ENCODE measurements around the gene F11.
"Not testable (repeated sequence)": the region's sequence is repeated elsewhere in the genome, so short reads cannot be mapped to it uniquely, and the experiment has no call there.

The F11 gene

DNA sequence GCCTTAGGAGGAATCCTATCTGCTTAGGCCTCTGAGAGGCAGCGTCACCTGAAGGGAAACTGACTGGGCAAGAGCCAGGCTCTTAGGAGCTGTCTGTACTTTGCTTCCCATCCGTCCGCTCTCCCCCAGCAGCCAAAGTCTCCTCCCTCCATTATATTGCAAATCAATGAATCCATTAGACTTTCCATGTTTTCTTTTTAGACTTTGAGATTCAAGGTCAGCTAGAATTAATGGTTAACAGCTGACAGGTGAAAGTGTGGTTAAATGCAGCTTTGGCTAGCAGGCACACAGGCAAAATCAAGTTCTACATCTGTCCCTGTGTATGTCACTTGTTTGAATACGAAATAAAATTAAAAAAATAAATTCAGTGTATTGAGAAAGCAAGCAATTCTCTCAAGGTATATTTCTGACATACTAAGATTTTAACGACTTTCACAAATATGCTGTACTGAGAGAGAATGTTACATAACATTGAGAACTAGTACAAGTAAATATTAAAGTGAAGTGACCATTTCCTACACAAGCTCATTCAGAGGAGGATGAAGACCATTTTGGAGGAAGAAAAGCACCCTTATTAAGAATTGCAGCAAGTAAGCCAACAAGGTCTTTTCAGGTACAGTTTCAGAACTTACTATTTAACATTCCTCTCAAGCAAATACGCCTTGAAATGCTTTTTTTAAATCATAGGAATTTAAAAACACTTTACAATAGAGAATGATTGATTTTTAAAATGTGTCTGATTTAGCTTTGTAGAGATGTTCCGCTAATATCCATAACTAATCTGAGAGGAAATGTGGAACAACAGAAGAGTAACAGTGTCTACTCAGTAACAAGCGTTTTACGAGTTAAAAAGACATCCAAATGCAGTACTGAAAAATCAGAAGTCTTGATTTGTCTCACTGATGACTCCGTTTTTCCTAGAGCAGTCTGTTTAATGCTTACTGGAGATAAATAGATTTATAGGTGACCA, at the start of gene F11:
Gene F11 (plus strand): TSS at position 507 of the 970 bp plus-strand sequence. CDS start 948 bp downstream, outside the sequence.
- no peak for DNase-seq (ENCODE audit: low read depth in 2 of 3, low spot score in 2 of 3)

DNA sequence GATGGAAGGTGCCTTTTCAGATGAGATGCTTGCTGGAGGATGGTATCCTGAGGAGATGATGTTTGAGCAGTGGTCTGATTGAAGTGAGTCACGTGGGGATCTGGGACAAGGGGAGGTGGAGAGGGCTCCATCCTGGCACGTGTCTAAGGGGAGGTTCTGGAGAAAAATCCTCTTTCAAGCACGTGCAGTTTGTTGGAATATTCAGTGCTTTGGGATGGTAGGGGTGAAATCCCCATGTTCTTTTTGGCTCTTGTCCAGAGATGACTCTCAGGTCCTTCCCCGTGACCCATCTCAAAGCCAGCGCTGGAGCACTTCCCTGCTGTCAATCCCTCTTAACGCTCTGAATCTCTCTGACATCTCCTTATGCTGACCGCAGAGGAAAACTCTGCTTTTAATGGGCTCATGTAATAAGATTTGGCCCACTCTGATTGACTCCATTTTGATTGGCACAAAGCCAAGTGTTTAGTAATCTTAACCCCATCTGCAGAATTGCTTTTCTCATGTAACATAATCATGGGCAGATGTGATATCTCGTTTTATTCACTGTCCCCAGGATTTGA, 49.4 kb upstream of the F11 start:
- no peak for DNase-seq (ENCODE audit: low read depth in 2 of 3, low spot score in 2 of 3)

DNA sequence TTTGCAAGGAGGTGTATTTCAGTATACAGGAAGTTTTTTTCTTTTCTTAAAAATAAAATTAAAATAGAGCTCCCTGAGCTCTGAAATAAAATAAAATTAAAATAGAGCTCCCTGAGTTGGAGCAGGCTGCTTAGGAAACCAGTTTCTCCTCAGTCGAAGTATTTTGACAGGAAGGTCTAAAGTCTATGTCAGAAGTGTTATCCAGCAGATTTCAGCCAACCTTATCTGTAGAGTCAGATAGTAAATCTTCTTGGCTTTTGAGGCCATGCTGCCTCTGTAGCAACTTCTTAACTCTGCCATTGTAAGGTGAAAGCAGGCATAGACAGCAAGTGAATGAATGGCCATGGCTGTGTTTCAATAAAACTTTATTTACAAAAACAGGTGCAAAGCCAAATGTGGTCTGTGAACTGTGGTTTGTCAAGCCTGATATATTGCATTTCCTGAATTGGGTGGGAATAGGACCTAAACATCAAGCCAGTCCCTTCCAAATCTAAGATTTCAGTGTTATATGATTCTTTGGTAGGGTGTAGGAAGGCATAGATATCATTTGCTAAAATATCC, 48.2 kb upstream of the F11 start:
- DNase-seq (ENCODE audit: low read depth in 2 of 3, low spot score in 2 of 3): no peak

DNA sequence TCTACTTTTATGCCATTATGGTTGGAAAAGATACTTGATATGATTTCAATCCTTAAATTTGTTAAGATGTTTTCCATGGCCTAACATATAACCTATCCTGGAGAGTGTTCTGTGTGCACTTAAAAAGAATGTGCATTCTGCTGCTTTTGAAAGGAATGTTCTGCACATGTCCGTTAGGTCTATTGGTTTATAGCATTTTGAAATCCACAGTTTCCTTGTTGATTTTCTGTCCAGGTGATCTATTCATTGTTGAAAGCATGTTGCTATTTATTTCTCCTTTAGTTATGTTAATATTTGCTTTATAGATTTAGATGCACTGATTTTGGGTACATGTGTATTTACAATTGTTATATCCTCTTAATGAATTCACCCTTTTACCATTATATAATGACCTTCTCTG, 44.4 kb upstream of the F11 start:
- no peak for DNase-seq (ENCODE audit: low read depth in 2 of 3, low spot score in 2 of 3)

DNA sequence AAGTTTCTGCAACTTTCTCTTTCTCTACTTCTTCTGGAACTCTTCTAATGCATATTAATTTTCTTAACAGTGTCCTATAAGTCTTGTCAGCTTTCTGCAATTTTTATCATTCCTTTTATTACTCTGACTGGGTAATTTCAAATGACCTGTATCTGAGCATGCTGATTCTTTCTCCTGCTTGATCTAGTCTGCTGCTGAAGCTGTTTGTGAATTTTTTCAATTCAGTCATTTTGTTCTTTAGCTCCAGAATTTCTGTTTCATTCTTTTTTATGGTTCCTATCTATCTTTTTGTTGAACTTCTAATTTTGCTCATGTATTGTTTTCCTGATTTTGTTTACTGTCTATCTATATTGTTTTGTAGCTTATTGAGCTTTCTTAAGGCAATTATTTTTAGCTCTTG, 40.1 kb upstream of the F11 start:
- DNase-seq (ENCODE audit: low read depth in 2 of 3, low spot score in 2 of 3): no peak

DNA sequence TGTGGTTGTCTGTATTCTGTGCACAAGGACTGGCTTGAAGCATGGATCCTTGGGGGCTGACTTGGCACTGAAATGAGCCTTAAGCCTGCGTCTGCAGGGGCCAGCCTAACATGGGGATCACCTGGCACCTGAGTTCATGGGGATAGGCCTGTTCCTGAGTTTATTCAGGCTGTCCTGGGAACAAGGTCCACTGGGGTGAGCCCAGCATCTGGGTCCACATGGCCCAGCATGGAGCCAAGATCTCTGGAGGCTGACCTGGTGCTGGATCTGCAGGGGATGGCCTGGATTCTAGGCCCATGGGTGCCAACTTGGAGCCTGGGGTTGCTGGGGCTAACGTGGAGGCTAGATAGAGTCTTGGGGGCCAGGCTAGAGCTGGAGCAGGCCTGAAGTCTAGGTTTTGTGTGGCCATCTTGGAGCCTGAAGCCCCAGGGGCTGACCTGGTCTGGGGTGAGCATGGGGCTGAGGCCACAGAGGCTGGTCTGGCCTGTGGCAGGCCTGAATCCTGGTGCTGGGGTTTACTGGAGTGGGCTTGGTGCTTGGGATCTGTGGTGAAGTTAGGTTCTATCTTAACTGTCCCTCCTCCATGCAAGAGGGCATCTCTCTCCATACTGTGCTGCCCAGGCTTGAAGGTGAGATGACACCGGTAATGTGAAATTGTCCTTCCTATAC, 39.3 kb upstream of the F11 start:
- no peak for DNase-seq (ENCODE audit: low read depth in 2 of 3, low spot score in 2 of 3)

DNA sequence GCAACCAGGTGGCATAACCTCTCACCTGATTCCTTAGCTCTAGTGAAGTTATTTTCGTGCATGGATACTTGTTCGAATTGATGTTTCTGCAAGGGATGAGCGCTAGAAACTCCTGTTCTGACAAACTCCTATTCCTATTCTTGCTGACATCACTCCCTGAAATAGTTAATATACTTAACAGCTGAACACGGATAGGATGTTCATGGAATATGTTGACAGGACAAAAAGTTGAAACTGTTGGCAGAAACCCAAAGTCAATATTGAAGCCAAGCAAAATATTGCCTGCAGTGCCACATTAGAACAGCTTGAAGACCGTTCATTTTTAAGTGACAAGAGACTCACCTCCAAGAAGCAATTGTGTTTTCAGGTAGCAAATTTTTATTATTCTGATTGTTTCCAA, 38.8 kb upstream of the F11 start, which contains the start of gene KLKB1:
Gene KLKB1 (plus strand): TSS at position 287 of the 400 bp plus-strand sequence. CDS start 689 bp downstream, outside the sequence.
- no peak for DNase-seq (ENCODE audit: low read depth in 2 of 3, low spot score in 2 of 3)

DNA sequence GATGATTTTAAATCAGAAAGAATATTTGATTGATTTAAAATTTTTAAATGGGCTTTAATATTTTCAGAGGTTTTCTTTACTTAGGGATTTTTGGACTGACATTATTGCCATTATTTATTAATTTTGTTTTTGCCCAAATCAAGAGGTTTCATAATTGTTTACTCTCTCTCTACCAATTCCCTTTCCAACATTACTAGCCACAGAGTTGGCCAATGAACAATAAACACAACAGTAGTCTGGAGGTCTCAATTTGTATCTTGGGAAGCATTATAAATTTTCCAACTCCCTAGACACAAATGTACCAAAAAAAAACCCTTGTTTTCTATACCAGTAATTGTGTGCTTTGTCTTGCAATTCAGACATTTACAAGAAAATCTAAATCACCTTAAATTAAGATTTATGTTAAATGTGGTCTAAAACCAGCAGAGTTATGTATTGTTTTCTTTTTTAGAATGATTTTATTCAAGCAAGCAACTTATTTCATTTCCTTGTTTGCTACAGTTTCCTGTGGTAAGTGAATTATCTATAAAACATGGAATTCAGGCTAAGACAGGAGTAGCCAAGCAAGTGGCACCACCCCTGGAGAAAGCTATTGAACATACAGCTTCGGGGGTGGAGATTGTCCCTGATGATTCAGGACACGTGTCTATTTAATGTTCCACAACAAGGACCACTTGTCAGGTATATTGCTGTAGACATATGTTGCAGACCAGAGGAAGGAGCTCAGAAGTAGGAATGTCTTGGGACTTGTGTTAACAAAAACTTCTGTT, 38.1 kb upstream of the F11 start:
- DNase-seq (ENCODE audit: low read depth in 2 of 3, low spot score in 2 of 3): no peak

DNA sequence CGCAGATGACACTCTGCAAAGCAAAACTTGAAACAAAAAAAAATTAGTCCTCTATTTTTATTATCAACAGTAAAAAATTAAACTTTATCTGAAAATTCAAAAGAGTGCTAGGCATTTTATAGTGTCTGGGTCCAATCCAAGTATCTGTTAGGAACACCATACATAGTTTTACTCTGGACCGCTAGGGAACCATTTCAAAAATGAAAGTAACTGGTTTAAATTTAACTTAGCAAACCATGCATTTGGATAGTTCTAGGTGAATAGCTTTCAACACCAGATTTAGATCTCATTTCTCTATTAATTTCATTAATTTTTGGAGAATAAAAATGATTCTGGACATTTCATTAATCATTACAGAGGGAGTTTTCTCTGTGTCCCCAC, 37.5 kb upstream of the F11 start:
- no peak for DNase-seq (ENCODE audit: low read depth in 2 of 3, low spot score in 2 of 3)

DNA sequence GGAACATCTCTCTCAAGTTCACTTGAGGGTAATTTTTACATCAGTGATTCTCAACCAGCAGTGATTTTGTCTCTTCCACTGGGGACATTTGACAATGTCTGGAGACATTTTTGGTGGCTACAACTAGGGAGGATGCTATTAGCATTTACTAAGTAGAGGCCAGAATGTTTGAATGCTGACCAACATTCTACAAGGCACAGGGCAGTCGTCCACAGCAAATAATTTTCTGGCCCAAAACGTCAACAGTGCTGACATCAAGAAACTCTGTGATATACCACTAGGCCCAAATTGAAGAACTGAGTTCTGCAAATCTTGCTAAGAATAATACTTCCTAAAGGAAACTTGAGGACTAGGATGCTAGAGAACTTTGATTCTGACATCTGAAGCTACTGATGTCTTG, 31.6 kb upstream of the F11 start:
- no peak for DNase-seq (ENCODE audit: low read depth in 2 of 3, low spot score in 2 of 3)

DNA sequence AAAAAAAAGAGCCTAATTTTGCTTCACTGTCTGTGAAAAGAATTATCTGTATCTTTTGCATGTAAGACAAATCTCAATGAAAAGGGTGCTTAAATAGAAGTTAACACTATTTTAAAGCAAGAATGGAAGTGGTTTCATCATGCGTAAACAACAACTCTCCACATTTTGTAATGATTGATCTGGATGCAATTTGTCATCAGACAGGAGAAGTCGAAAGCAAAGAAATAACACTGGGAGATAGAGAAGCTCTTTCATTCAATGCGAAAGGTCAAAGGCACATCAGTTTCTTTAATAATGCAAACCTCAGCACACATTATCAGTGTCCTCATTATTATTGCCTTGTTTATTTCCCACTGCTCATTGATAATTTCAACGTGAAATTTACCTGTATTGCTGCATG, 29.9 kb upstream of the F11 start:
- no peak for DNase-seq (ENCODE audit: low read depth in 2 of 3, low spot score in 2 of 3)

DNA sequence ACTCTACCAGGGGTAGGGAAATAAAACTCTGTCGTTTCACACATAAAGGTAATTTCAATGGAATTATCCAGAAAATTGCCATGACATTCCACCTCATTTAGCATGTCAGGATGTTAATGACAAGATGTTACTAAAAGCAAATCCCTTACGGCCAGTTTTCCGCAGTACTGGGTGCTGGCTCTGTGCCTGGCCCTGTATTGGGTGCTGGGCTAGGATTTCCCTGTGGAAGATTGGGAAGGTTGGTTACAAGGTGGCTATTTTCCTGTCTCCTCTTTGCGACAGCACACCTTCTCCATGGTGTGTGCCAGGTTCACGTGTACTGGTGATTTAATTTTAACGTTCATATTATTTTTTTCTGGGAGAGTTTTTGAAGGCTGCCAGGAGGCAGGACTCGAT, 25.5 kb upstream of the F11 start:
- no peak for DNase-seq (ENCODE audit: low read depth in 2 of 3, low spot score in 2 of 3)

DNA sequence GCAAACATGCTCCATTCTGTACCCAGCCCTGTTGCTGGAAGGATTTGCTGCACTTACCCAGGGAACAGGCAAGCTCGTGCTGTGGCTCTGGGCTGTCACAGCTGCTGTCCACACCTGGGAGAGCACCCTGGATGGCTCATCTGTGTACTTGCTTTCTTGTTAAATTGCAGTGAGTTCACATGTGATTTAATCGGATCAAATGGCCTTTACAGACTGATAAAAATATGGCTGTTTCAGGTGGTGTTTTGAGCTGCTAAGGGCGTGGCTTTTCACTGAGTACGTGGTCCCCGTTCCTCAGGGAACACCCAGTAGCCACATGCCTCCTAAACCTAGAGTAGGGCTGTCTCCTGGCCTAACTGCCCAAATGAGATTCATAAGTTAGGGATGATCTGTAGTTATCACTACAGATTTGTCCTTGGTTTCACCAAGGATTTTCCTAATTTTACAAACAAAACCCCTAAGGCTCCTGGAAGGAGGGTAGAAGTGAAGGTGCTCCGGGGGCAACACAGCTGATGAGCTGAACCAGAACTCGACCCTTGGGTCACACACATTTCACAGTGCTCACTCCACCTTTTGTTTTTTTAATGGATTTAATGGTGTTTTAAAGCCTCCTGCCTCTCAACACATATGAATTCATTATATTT, 25.0 kb upstream of the F11 start:
- no peak for DNase-seq (ENCODE audit: low read depth in 2 of 3, low spot score in 2 of 3)

DNA sequence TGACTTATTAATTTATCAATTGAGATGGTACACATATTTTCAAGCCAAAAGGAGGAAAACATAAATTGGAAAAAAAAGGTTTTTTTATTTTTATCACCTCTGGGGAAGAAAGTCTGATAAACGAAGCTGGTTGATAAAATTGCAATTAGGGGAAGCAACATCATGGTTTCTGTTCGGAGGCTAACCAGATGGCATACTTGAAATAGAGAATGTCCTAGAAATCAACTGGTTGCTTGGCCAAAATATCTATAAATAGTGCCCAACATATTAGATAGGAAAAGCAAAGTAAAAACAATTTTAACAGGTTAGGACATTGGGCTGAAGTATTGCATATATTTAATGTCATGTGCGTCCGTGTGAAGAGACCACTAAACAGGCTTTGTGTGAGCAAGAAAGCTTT, 24.4 kb upstream of the F11 start:
- DNase-seq (ENCODE audit: low read depth in 2 of 3, low spot score in 2 of 3): no peak

DNA sequence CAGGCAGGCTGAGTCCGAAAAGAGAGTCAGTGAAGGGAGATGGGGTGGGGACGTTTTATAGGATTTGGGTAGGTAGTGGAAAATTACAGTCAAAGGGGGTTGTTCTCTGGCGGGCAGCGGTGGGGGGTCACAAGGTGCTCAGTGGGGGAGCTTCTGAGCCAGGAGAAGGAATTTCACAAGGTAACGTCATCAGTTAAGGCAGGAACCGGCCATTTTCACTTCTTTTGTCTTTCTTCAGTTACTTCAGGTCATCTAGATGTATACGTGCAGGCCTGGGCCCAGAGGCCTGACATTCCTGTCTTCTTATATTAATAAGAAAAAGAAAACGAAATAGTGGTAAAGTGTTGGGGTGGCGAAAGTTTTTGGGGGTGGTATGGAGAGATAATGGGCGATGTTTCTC, 24.0 kb upstream of the F11 start:
- DNase-seq (ENCODE audit: low read depth in 2 of 3, low spot score in 2 of 3): not testable (repeated sequence)

DNA sequence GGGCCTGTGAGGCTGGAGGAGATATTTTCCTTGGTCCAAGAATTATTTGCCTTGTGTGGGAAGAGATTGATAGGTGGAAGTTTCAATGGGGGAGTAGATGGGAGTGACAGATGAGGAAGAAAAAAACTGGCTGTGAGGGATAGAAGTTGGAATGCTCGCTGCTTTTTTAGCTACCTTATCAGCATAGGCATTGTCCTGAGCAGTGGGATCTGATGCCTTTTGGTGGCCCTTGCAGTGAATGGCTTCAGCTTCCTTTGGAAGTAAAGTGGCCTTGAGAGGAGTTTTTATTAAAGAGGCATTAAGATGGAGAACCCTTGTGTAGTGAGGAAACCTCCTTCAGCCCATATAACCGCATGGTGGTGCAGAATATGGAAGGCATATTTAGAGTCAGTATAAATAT, 22.7 kb upstream of the F11 start:
- no peak for DNase-seq (ENCODE audit: low read depth in 2 of 3, low spot score in 2 of 3)

DNA sequence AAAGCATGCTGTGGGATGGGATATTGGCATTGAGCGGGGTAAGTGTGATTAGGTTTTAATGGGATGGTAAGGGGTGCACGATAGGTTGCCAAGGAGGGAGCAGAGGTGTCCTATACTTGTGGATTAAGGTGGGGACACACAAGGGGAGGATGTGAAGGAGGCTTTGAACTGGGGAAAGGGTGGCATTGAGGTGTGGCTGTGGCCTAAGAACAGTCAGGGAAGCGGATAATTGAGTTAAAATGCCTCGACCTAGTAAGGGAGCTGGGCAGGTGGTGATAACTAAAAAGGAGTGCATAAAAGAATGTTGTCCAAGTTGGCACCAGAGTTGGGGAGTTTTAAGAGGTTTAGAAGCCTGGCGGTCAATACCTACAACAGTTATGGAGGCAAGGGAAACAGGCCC, 21.2 kb upstream of the F11 start:
- no peak for DNase-seq (ENCODE audit: low read depth in 2 of 3, low spot score in 2 of 3)

DNA sequence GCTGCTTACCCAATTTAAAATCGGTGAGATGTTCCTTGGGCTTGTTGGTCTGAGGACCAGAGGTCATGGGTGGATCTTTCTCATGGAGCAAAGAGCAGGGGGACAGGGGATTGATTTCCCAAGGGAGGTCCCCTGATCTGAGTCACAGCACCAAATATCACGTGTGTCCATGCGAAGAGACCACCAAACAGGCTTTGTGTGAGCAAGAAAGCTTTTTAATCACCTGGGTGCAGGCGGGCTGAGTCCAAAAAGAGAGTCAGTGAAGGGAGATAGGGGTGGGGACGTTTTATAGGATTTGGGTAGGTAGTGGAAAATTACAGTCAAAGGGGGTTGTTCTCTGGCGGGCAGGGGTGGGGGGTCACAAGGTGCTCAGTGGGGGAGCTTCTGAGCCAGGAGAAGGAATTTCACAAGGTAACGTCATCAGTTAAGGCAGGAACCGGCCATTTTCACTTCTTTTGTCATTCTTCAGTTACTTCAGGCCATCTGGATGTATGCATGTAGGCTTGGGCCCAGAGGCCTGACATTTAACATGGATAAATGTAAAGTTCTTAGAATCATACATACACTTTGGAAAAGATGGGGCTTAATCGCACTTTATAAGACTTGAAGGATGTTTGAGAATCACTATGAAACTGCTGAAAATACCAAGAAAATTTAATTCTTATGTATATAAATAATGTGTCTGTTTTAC, 18.8 kb upstream of the F11 start:
- DNase-seq (ENCODE audit: low read depth in 2 of 3, low spot score in 2 of 3): not testable (repeated sequence)

DNA sequence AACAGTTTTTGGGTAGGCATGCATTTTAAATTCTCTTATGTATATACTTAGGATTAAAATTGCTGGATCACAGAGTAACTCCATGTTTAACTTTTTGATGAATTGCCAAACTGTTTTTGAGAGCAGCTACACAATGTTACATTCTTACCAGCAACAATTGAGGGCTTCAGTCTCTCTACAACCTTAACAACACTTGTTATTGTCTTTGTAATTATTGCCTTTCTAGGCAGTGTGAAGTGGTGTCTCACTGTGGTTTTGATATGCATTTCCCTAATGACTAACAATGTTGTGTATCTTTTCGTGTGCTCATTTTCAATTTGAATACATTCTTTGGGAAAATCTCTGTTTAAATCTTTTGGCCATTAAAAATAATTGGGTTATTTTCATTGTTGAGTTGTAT, 17.3 kb upstream of the F11 start:
- DNase-seq (ENCODE audit: low read depth in 2 of 3, low spot score in 2 of 3): no peak

All from activated CD8-positive, alpha-beta memory T cell treated with anti-CD3 and anti-CD28 coated beads for 48 hours (primary cell).